GM12892 (cell line): Measurements from ENCODE around the gene TAL2.

Experiments used
- POLR2A ChIP-seq: IDR thresholded peaks from 2 replicates; pipeline ENCODE4 v1.6.1; 2011; ENCODE audit warnings: low read depth, low read length, control low read depth
- POLR2AphosphoS5 ChIP-seq: IDR thresholded peaks from 2 replicates; pipeline ENCODE4 v1.6.1; 2011; ENCODE audit warnings: low read depth, low read length, control low read depth
- TAF1 ChIP-seq: IDR thresholded peaks from 2 replicates; pipeline ENCODE4 v1.6.1; 2011; ENCODE audit warnings: low read depth, mild to moderate bottlenecking, control low read depth, low read length, borderline replicate concordance

GRCh38 chr9:105683688-105684275, 21.5 kb downstream of the TAL2 start:
- TF ChIP-seq POLR2A = no peak
- no peak for TF ChIP-seq POLR2AphosphoS5
- TF ChIP-seq TAF1 = no peak
